HG03108 (cell line): ENCODE data around the gene GRPEL2.

ENCODE experiments used
- ATAC-seq: cut with Tn5 transposase; IDR thresholded peaks from one replicate; pipeline ENCODE4 v1.9.1; 2021; ENCODE audit warnings: moderate library complexity; ENCODE audit not compliant: unreplicated experiment

Gene GRPEL2, protein sequence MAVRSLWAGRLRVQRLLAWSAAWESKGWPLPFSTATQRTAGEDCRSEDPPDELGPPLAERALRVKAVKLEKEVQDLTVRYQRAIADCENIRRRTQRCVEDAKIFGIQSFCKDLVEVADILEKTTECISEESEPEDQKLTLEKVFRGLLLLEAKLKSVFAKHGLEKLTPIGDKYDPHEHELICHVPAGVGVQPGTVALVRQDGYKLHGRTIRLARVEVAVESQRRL

GRCh38 chr5:149345147-149345891, at the start of gene GRPEL2:
TSS of gene GRPEL2 (plus strand) at chr5:149345499. CDS start at chr5:149345540, 41 bp downstream.
- ATAC-seq: peak; percentile 95

GRCh38 chr5:149297340-149298025, 47.8 kb upstream of the GRPEL2 start:
- ATAC-seq: no peak

GRCh38 chr5:149298163-149298562, 47.1 kb upstream of the GRPEL2 start:
- ATAC-seq: no peak

- no peak for ATAC-seq
These were observed 46.4 kb upstream of the GRPEL2 start for GRCh38 chr5:149298842-149299404.

GRCh38 chr5:149299451-149300054, 45.7 kb upstream of the GRPEL2 start:
- no peak for ATAC-seq

DNA sequence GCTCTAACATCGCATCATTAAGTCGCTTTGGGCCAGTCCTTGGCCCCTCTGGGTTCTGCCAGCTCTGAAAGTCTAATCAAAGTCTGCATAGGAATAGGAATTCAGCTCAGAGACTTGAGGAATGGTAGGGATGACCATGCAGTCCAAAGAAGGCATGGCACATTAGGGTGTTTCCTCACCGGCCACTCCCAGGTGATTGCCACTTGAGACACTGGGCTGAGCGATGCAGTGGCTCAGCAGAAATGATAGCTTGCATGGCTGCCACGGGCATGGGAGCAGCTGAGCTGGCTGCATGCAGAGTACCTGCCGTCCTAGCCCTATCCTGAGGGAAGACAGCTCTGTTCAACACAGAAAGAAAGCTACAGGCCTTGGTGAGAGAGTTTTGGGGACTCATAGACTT, 44.9 kb upstream of the GRPEL2 start:
- no peak for ATAC-seq

DNA sequence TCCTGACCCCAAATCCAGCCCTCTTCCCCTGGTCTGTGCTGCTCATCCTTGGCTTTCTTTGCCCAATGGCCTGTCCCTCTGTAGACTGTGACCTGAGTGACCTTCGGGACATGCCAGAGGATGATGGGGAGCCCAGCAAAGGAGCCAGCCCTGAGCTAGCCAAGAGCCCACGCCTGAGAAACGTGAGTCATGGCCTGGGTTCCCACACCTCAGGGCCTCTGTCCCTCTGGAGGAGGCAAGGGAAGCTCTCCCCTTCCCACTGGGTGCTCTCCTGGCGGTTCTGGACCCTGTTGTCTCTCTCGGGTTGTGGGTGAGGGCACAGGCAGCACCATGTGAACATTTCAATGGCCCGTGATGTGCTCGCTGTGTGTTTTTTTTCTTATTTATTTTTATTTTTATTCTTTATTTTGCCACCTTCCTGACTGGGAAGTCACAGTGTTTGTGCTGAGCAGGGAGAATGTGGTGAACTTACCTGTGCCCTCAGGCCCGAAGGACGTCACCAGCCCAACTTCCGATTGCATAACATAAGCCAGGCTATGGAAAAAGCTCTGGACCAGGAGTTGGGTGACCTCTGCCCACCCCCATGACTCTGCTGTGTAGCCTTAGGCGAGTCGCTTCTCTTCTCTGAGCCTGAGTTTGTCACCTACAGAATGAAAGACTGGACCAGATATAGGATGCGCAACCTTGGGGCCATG, 44.1 kb upstream of the GRPEL2 start:
- ATAC-seq: no peak

DNA sequence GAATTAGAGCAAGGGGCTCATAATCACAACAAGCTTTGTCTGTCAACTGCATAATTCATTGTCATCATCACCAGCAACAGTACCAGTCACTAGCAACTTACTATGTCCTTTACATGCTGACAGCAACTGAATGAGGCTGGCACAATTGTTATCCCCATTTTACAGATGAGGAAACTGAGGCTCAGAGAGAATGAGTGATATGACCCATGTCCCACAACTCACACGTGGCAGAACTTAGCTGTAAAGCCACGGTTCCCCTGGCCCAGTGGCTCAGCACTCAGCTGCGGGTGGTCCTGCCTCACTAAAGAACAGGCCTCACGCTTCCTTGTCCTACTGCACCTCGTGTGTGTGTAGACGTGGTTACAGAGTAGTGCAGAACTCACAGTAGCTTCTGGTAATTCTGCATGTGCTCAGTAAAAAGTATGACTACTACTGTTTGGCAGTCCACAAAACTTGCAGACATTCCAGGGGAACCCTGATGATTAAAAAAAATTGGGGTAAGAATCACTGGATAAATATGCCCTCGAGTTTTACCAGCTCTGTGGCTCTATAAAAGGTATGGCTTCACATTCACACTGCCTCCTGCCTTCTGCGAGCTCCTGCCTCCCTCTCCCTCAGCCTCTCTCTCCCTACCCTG, 43.4 kb upstream of the GRPEL2 start:
- no peak for ATAC-seq

DNA sequence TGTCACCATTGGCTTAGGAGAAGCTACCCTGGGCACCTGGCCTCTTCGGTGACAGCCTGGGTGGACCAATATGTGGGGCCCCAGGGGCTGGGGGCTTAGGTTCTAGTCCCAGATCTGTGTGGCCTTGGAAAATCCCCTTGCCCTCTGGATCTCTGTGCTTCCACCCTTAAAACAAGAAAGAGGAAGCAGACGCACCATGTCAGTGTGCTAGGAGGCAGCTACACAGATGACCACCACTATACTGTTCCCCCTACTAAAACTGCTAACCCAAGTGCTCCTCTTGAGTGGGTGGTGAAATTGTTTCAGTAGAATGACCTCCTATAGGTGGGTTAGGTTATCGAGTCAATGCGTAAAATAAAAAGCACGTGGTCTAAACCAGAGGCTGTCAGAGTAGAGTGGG, 42.7 kb upstream of the GRPEL2 start:
- ATAC-seq: no peak

GRCh38 chr5:149303210-149303609, 42.1 kb upstream of the GRPEL2 start:
- no peak for ATAC-seq

DNA sequence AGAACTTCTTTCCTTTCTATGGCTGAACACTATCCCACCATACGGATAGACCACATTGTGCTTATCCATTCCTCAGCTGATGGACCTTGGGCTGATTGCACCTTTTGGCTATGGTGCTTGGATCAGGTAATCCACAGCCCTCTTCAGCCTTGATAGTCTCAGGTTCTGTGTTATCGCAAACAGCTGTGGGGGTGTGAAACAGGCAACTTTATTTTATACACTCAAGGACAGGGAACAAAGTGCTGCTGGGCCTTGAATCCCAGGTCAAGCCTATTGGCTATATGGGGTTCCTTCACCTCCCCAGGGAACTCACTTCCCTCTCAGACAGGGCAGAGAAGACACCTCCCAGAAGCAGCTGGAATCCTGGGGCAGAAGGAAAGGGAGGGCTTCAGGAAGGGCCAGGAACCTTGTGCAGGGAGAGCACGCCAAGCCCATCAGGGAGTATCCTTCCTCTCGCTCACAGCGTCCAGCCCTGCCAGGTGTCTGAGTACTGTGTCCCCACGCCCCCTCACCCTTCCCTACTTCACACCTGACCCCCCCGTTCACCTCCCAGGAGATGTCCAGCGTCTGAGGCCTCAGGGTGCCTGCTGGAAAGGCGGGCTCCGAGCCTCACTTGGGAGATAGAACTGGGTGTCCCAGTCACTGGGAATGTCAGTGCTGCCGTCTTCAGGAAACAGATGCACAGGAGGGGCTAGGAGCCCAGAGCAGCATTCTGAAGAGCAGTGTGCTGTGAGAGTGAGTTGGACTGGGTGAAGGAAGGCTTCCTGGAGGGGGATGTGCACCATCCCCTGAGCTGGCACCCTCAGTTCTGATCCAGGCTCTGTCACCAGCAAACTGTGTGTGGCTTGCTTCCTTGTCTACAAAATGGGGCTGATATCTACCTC, 40.9 kb upstream of the GRPEL2 start:
- no peak for ATAC-seq

DNA sequence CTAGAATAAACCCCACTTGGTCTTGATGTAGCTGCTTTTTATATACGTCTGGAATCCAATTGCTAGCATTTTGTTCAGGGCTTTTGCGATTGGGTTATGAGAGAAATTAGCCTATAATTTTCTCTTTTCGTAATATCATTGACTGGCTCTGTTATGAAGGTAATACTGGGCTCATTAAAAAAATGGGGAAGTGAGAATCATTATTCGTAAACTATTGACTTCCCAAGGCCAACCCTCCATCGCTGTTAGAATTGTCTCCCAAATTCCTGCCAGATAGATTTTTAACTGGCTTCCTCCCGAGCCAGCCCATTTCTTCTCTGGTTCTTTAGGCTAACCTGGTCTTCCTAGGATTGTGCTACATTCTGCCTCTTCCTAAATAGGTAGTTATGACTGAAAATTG, 35.9 kb upstream of the GRPEL2 start:
- ATAC-seq: no peak

DNA sequence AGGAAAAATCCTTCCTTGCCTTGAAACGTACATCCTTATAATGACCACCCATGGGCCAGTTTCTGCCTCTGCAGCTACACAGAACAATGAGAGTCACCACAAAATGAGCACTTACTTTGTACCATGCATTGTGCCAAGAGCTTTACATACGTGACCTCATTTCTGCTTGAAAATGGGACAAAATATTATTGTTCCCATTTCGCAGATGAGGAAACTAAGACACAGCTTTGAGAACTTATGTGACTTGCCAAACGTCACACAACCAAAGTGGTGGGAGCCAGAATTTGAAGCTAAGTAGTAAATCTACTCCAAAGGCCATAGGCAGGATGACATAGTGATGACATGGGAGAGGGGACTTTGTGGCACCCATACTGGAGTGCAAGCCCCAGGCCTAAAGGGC, 34.8 kb upstream of the GRPEL2 start:
- no peak for ATAC-seq

DNA sequence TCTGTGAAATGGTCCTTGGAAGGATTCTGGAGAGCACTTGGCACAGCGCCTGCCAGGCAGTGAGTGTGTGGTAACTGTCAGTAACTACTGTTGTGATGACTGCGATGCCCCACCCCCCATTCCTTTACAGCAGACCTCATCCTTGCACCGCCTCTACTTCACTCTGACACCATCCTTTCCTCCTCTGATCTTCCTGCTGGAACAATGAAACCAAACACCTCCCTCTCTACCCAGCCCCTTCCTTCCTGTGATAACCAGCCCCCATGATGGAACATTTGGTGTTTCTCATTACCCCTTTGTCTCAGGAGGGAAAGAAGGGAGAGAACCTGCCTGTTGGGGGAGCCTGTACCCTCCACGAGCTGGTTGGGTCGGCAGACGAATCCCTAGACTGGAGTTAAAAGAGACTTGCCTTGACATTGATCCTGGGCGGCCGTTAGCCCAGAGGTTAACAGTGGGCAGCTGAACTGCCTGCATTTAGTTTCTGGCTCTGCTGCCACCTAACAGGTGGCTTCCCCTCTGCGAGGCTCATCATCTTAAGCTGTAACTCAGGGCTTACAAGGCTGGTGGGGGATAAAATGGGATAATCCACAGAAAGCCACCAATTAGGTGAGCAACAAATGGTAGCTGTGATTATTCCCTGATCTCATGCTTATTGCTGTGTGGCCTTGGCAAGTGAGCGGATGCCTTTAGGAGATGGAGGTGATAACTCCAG, 34.2 kb upstream of the GRPEL2 start:
- ATAC-seq: no peak

DNA sequence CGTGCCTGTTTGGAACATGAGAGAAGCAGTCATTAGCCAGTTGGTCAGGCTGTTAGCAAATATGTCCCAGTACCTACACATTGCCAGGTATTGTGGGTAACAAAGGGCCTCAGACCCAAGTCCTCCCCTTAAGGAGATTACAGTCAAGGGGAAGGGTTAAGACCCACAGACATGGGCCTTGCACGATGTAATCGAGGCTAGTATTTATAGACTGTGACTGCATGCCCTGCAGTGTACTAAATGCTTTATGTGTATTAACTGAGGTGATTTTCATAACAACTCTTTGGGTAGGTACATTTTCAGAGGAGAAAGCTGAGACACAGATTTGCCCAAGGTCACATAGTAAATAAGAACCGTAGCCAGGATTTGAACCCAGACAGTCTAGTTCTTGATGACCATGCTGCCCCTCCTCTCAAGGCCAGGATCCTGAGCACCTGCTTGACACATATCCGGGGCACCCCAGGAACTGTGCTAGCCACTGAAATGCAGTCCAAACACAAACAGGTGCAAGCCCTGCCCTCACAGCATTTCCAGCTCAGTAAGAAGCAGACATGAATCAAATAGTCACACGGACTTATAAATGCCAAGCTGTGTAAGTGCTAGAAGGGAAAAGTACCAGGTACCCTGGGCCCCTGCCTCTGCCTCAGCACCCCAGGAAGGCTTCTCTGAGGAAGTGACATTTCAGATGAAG, 32.0 kb upstream of the GRPEL2 start:
- no peak for ATAC-seq

DNA sequence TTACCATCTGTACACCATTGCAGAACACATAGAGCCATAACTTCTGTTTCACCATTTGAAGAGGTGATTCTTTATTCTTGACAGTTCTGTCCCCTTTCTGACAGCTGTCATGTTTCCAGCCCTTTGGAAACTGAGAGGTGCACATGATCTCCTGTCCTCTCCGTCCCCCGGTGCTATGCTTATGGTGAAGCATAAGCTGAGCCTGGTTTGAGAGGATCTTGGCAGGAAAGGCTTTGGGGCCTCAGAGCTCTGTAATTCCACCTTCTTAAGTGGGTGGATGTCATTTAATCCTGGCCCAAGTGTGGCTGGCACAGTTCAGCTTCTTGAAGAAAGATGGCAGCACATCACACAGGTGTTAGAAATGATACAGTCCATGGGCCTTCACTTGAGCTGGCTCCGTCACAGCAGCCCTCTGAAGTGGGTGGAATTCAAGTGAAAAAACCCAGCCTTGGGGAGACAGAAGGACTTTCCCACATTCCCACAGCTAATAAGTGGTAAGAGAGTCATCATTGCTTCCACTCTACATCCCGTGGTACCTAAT, 30.7 kb upstream of the GRPEL2 start:
- ATAC-seq: no peak

- ATAC-seq: no peak
These were observed 29.5 kb upstream of the GRPEL2 start for GRCh38 chr5:149315753-149316152.
